A673 (cell line): ENCODE results near the gene EGFL6.

ENCODE experiments used
- CTCF ChIP-seq: fragments of 300-800, 200-600 bp; sonication (generic); conservative IDR thresholded peaks from 2 replicates; pipeline ENCODE4 v1.5.1; 2017; ENCODE audit warnings: low read depth, mild to moderate bottlenecking, antibody characterized with exemption, low read length, moderate library complexity, mixed read lengths
- EZH2 ChIP-seq: fragments of 200-600 bp; sonication (generic); IDR thresholded peaks from 2 replicates; pipeline ENCODE4 v1.6.1; 2017; ENCODE audit warnings: borderline replicate concordance, low read depth, mild to moderate bottlenecking, mixed read lengths, antibody characterized with exemption, low read length; ENCODE audit not compliant: poor library complexity, severe bottlenecking

GRCh38 chrX:13520936-13521335 is 48.5 kb upstream of the EGFL6 start:
- TF ChIP-seq CTCF (no peak), EZH2 (no peak)
